OCI-LY1 (cell line): Measurements from ENCODE around the gene CSNK2A2.

ENCODE experiments used
- H2AFZ ChIP-seq: fragments of 200-600 bp; sonication (generic), shearing (Covaris generic); 2 replicates; pipeline ENCODE4 v1.6.0; 2014; ENCODE audit warnings: antibody characterized with exemption, mild to moderate bottlenecking, low read length
- H3F3A ChIP-seq: fragments of 200-600 bp; sonication (generic), shearing (Covaris generic); 2 replicates; pipeline ENCODE4 v1.6.0; 2014; ENCODE audit warnings: mild to moderate bottlenecking, antibody characterized with exemption, low read length, moderate library complexity; ENCODE audit not compliant: insufficient read depth
- H3K27ac ChIP-seq: fragments of 200-600 bp; sonication (generic); 2 replicates; pipeline ENCODE4 v1.5.1; 2014; ENCODE audit warnings: low read length, mixed run types, mild to moderate bottlenecking, low read depth; ENCODE audit not compliant: poor library complexity, severe bottlenecking
- H3K27me3 ChIP-seq: fragments of 200-600 bp; sonication (generic); 2 replicates; pipeline ENCODE4 v1.6.0; 2014; ENCODE audit warnings: antibody characterized with exemption, mild to moderate bottlenecking, low read length, moderate library complexity; ENCODE audit not compliant: insufficient read depth
- H3K36me3 ChIP-seq: fragments of 200-600 bp; sonication (generic); 2 replicates; pipeline ENCODE4 v1.6.1; 2014; ENCODE audit warnings: mild to moderate bottlenecking, antibody characterized with exemption, low read length, moderate library complexity, mixed read lengths; ENCODE audit not compliant: insufficient read depth
- H3K4me1 ChIP-seq: fragments of 200-600 bp; sonication (generic); 2 replicates; pipeline ENCODE4 v1.5.1; 2014; ENCODE audit warnings: mild to moderate bottlenecking, low read length, moderate library complexity; ENCODE audit not compliant: insufficient read depth, severe bottlenecking
- H3K4me2 ChIP-seq: fragments of 200-600 bp; sonication (generic), shearing (Covaris generic); 2 replicates; pipeline ENCODE4 v1.6.1; 2014; ENCODE audit warnings: low read length
- H3K4me3 ChIP-seq: fragments of 200-600 bp; sonication (generic); 2 replicates; pipeline ENCODE4 v1.5.1; 2014; ENCODE audit warnings: low read length, low read depth, mild to moderate bottlenecking, mixed read lengths; ENCODE audit not compliant: poor library complexity, severe bottlenecking
- H3K79me2 ChIP-seq: fragments of 200-600 bp; shearing (Covaris generic); 2 replicates; pipeline ENCODE4 v1.6.1; 2016; ENCODE audit warnings: mixed run types, low read length, mixed read lengths; ENCODE audit not compliant: insufficient read depth
- H3K9ac ChIP-seq: fragments of 200-600 bp; sonication (generic), shearing (Covaris generic); 2 replicates; pipeline ENCODE4 v1.6.1; 2014; ENCODE audit warnings: mild to moderate bottlenecking, low read length, mixed read lengths
- H3K9me2 ChIP-seq: fragments of 200-600 bp; sonication (generic), shearing (Covaris generic); 2 replicates; pipeline ENCODE4 v1.6.1; 2014; ENCODE audit warnings: low read depth, mild to moderate bottlenecking, low read length, mixed read lengths
- H3K9me3 ChIP-seq: fragments of 200-600 bp; shearing (Covaris generic); 2 replicates; pipeline ENCODE4 v1.6.1; 2014; ENCODE audit warnings: low read length, mixed read lengths
- H4K20me1 ChIP-seq: fragments of 200-600 bp; sonication (generic), shearing (Covaris generic); 2 replicates; pipeline ENCODE4 v1.6.0; 2016; ENCODE audit warnings: mild to moderate bottlenecking, low read length; ENCODE audit not compliant: insufficient read depth
- CTCF ChIP-seq: fragments of 200-600 bp; sonication (generic), shearing (Covaris generic); IDR thresholded peaks from 2 replicates; pipeline ENCODE4 v1.5.1; 2017; ENCODE audit warnings: mild to moderate bottlenecking, antibody characterized with exemption, low read length, moderate library complexity, mixed read lengths
- EZH2 ChIP-seq: fragments of 200-600 bp; sonication (generic), shearing (Covaris generic); IDR thresholded peaks from 2 replicates; pipeline ENCODE4 v1.8.0; 2017; ENCODE audit warnings: borderline replicate concordance, mixed run types, mild to moderate bottlenecking, antibody characterized with exemption, low read length, moderate library complexity, mixed read lengths

The CSNK2A2 gene

GRCh38 chr16:58230259-58230658 lies 32.4 kb upstream of the CSNK2A2 start:
- Histone ChIP-seq H3K79me2 (no peaks in the 10 kb centered on the region), H3K4me2 (no peak overlapping the region), H3F3A (no peaks in the 10 kb centered on the region), H3K27me3 (no peaks in the 10 kb centered on the region), H3K4me3 (no peak overlapping the region), H3K9ac (no peak overlapping the region), H2AFZ (no peak overlapping the region), H3K9me3 (no peaks in the 10 kb centered on the region), H3K4me1 (no peaks in the 10 kb centered on the region), H4K20me1 (no peaks in the 10 kb centered on the region), H3K9me2 (no peaks in the 10 kb centered on the region), H3K36me3 (no peaks in the 10 kb centered on the region), H3K27ac (no peak overlapping the region)
- TF ChIP-seq EZH2 (no peak), CTCF (no peak)

GRCh38 chr16:58226790-58227189 lies 28.9 kb upstream of the CSNK2A2 start:
- Histone ChIP-seq H3F3A (no peaks in the 10 kb centered on the region), H3K4me1 (no peaks in the 10 kb centered on the region), H3K27ac (no peak overlapping the region), H3K4me2 (no peak overlapping the region), H3K27me3 (no peaks in the 10 kb centered on the region), H3K79me2 (no peaks in the 10 kb centered on the region), H3K9me2 (no peaks in the 10 kb centered on the region), H3K9me3 (no peaks in the 10 kb centered on the region), H2AFZ (no peak overlapping the region), H3K36me3 (no peaks in the 10 kb centered on the region), H4K20me1 (no peaks in the 10 kb centered on the region), H3K4me3 (no peak overlapping the region), H3K9ac (no peak overlapping the region)
- TF ChIP-seq EZH2 (no peak), CTCF (no peak)

- Histone ChIP-seq H3K27me3 (no peaks in the 10 kb centered on the region), H3K4me3 (no peak overlapping the region), H3K27ac (no peak overlapping the region), H3K9me3 (no peaks in the 10 kb centered on the region), H3F3A (no peaks in the 10 kb centered on the region), H3K4me2 (no peak overlapping the region), H3K9me2 (no peaks in the 10 kb centered on the region), H3K79me2 (no peaks in the 10 kb centered on the region), H2AFZ (no peak overlapping the region), H3K4me1 (no peaks in the 10 kb centered on the region), H4K20me1 (no peaks in the 10 kb centered on the region), H3K36me3 (no peaks in the 10 kb centered on the region), H3K9ac (no peak overlapping the region)
- no peak for TF ChIP-seq CTCF
- TF ChIP-seq EZH2: no peak
Observed at GRCh38 chr16:58225965-58226602, 28.2 kb upstream of the CSNK2A2 start.
